Liver (tissue), 9 donors: ENCODE results near the gene ARHGAP4. TPM values are rescaled to one million over a fixed set of nuclear protein-coding genes. Genes with fewer than 3 reads are reported as not detected.

Experiments used
- DNase-seq: peaks from one replicate; pipeline ENCODE4 v3.0.0-alpha.2; 2017; ENCODE audit warnings: low spot score
- H3K27ac ChIP-seq, 2 donors: one replicate each; pipeline ENCODE4 v1.7.0; 2013; ENCODE audit warnings: inconsistent platforms in 2 of 2, low read length in 2 of 2, control low read depth in 1 of 2, low read depth in 1 of 2, mild to moderate bottlenecking in 1 of 2
- H3K27me3 ChIP-seq, 4 donors: one replicate each; pipeline versions ENCODE4 v1.6.1 to v1.7.0; 2013; ENCODE audit warnings: low read length in 3 of 4, inconsistent platforms in 1 of 4, mild to moderate bottlenecking in 1 of 4, moderate library complexity in 1 of 4; ENCODE audit not compliant: control insufficient read depth in 4 of 4, insufficient read depth in 4 of 4
- H3K36me3 ChIP-seq, 4 donors: one replicate each; pipeline versions ENCODE4 v1.6.1 to v1.7.0; 2013; ENCODE audit warnings: low read length in 3 of 4, mild to moderate bottlenecking in 3 of 4, low read depth in 1 of 4, moderate library complexity in 1 of 4; ENCODE audit not compliant: control insufficient read depth in 4 of 4, insufficient read depth in 3 of 4
- H3K4me1 ChIP-seq, 4 donors: one replicate each; pipeline versions ENCODE4 v1.6.1 to v1.7.0; 2013; ENCODE audit warnings: low read length in 3 of 4, mild to moderate bottlenecking in 3 of 4, moderate library complexity in 1 of 4; ENCODE audit not compliant: control insufficient read depth in 4 of 4, insufficient read depth in 4 of 4
- H3K4me3 ChIP-seq, 3 donors: one replicate each; pipeline versions ENCODE4 v1.6.1 to v1.7.0; 2013; ENCODE audit warnings: low read length in 3 of 3, control low read depth in 1 of 3, low read depth in 1 of 3, mild to moderate bottlenecking in 1 of 3
- H3K9ac ChIP-seq, 2 donors: one replicate each; pipeline ENCODE4 v1.7.0; 2013; ENCODE audit warnings: low read length in 2 of 2, mild to moderate bottlenecking in 2 of 2, moderate library complexity in 2 of 2, control low read depth in 1 of 2, low read depth in 1 of 2
- H3K9me3 ChIP-seq, 4 donors: one replicate each; pipeline versions ENCODE4 v1.6.1 to v1.7.0; 2013; ENCODE audit warnings: low read length in 3 of 4; ENCODE audit not compliant: control insufficient read depth in 4 of 4
- FOXA1 ChIP-seq: IDR thresholded peaks from 2 replicates; pipeline ENCODE4 v1.6.1; 2016; ENCODE audit warnings: antibody characterized with exemption
- FOXA2 ChIP-seq: IDR thresholded peaks from 2 replicates; pipeline ENCODE4 v1.6.1; 2016; ENCODE audit warnings: antibody characterized with exemption
- JUND ChIP-seq, 2 donors: IDR thresholded peaks; 2 replicates each; pipeline ENCODE4 v1.6.1; 2016; ENCODE audit warnings: antibody characterized with exemption in 2 of 2
- MAX ChIP-seq: IDR thresholded peaks from 2 replicates; pipeline ENCODE4 v1.6.1; 2016; ENCODE audit warnings: antibody characterized with exemption
- NR2F2 ChIP-seq: IDR thresholded peaks from 2 replicates; pipeline ENCODE4 v1.6.1; 2016; ENCODE audit warnings: antibody characterized with exemption
- RAD21 ChIP-seq, 2 donors: IDR thresholded peaks; 2 replicates each; pipeline ENCODE4 v1.6.1; 2016; ENCODE audit warnings: antibody characterized with exemption in 2 of 2, mild to moderate bottlenecking in 2 of 2
- SP1 ChIP-seq: IDR thresholded peaks from 2 replicates; pipeline ENCODE4 v1.6.1; 2018; ENCODE audit warnings: antibody characterized with exemption, mild to moderate bottlenecking
- TAF1 ChIP-seq: conservative IDR thresholded peaks from 2 replicates; pipeline ENCODE4 v1.6.1; 2016; ENCODE audit warnings: antibody characterized with exemption, mild to moderate bottlenecking
- YY1 ChIP-seq: IDR thresholded peaks from 2 replicates; pipeline ENCODE4 v1.6.1; 2016; ENCODE audit warnings: antibody characterized with exemption, mild to moderate bottlenecking
- ZBTB33 ChIP-seq: IDR thresholded peaks from 2 replicates; pipeline ENCODE4 v1.6.1; 2016; ENCODE audit warnings: antibody characterized with exemption
- WGBS: extraction: QIAGEN DNeasy Blood & Tissue Kit; methylation state at CpG from one replicate; pipeline ENCODE4 v1.1.7; 2013; 5-methylcytosine and 5-hydroxymethylcytosine counted together
- polyA plus RNA-seq, 2 donors: library from polyadenylated mRNA; stranded (reverse) in 1 of 2; unstranded in 1 of 2; fragments of 200-250 nt in 1 of 2; fragments of >200 nt in 1 of 2; fragmentation: Nextera tagmentation in 1 of 2; extraction: Ambion mirVana in 1 of 2; gene quantifications; one replicate each; pipeline versions ENCODE4 v1.2.1 to v1.2.3, GENCODE V29; 2013 to 2015
- total RNA-seq, 2 donors: library from RNA; depleted of rRNA; stranded (reverse); fragments of >200 nt; gene quantifications; one replicate each; pipeline ENCODE4 v1.2.3, GENCODE V29; 2014
- TF ChIP-seq, protein P1 (sequence below): IDR thresholded peaks from 2 replicates; pipeline ENCODE4 v1.6.1; 2016; ENCODE audit warnings: antibody characterized with exemption
- donor health status: healthy.
- donor health status: healthy.
- donor health status: healthy.
- donor health status: healthy.
- donor health status: healthy.

ARHGAP4 gene
- total and polyA plus RNA-seq, 4 donors: 3.3 to 28.1 (median 10.2) TPM

DNA sequence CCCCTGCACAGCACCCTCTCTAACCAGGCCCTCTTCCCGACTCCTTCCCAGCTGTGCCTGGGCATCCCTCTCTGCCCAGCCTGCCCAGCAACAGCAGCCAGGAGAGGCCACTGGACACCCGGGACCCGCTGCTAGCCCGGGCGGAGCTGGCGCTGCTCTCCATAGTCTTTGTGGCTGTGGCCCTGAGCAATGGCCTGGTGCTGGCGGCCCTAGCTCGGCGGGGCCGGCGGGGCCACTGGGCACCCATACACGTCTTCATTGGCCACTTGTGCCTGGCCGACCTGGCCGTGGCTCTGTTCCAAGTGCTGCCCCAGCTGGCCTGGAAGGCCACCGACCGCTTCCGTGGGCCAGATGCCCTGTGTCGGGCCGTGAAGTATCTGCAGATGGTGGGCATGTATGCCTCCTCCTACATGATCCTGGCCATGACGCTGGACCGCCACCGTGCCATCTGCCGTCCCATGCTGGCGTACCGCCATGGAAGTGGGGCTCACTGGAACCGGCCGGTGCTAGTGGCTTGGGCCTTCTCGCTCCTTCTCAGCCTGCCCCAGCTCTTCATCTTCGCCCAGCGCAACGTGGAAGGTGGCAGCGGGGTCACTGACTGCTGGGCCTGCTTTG is 20.5 kb downstream of the ARHGAP4 start:
- Histone ChIP-seq H3K9me3 (no peaks in the 10 kb centered on the region), H3K4me3 (no peak overlapping the region), H3K36me3 (no peaks in the 10 kb centered on the region), H3K27ac (no peak overlapping the region), H3K27me3 (no peaks in the 10 kb centered on the region), H3K9ac (no peak overlapping the region), H3K4me1 (peaks cover 0 to 10% (median 4%) of the 10 kb centered on the region in 4 donors)
- TF ChIP-seq JUND (IDR thresholded peaks at IDR 0.05): no peak
- no peak for TF ChIP-seq YY1
- no peak for DNase-seq
- WGBS: 89% methylated on average over 32 of the region's 32 CpGs

- no peak within 1 kb of the TSS for H3K27ac ChIP-seq
- TF ChIP-seq ZBTB33: no peak
- TF ChIP-seq JUND (IDR thresholded peaks at IDR 0.05): no peak
- TF ChIP-seq SP1: no peak
- TF ChIP-seq MAX: no peak
- H3K27me3 ChIP-seq: no peaks in the 10 kb centered on the region
- no peak within 1 kb of the TSS for H3K4me3 ChIP-seq
- H3K4me1 ChIP-seq: peaks cover 0 to 10% (median 4%) of the 10 kb centered on the region in 4 donors
- WGBS: 44% methylated on average over 26 of the region's 26 CpGs
- no peak within 1 kb of the TSS for H3K9ac ChIP-seq
- no peaks in the 10 kb centered on the region for H3K36me3 ChIP-seq
- H3K9me3 ChIP-seq: no peaks in the 10 kb centered on the region
- DNase-seq: no peak
Measured at GRCh38 chrX:153903991-153904957, 21.8 kb downstream of the ARHGAP4 start, which contains the start of gene AVPR2. AVPR2 (plus strand) TSS chrX:153904673; CDS start chrX:153905146, 473 bp downstream.

GRCh38 chrX:153903238-153903980 is 22.7 kb downstream of the ARHGAP4 start:
- Histone ChIP-seq H3K9me3 (no peaks in the 10 kb centered on the region), H3K4me3 (no peak overlapping the region), H3K27me3 (no peaks in the 10 kb centered on the region), H3K9ac (no peak overlapping the region), H3K27ac (no peak overlapping the region), H3K4me1 (peaks cover 0 to 10% (median 4%) of the 10 kb centered on the region in 4 donors), H3K36me3 (no peaks in the 10 kb centered on the region)
- TF ChIP-seq FOXA2 (no peak), TAF1 (no peak), FOXA1 (no peak), NR2F2 (no peak), RAD21 (IDR thresholded peaks at IDR 0.05) (no peak), ZBTB33 (no peak)
- TF ChIP-seq, protein P1, sequence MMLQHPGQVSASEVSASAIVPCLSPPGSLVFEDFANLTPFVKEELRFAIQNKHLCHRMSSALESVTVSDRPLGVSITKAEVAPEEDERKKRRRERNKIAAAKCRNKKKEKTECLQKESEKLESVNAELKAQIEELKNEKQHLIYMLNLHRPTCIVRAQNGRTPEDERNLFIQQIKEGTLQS: no peak
- WGBS: 62% methylated on average over 18 of the region's 18 CpGs
- DNase-seq: no peak
